IMR-90 (cell line): Measurements from ENCODE around the gene ADAMTS14. TPM values are rescaled to one million over a fixed set of nuclear protein-coding genes. Genes with fewer than 3 reads are reported as not detected.

Experiments used
- ATAC-seq: fragments of 200-7000 bp; cut with Tn5 transposase; 2 replicates; pipeline ENCODE4 v1.9.1; 2020; ENCODE audit warnings: low read depth, mild to moderate bottlenecking, moderate library complexity
- BruUV-seq: library from RNA; stranded (reverse); fragments of 400-500 nt; replicated peaks from 2 replicates; lab custom pipeline; 2021; lab: Mats Ljungman, UMichigan
- CTCF ChIA-PET: fragments of 300-600 bp; formaldehyde crosslinking; extraction: SDS; loops from one replicate; lab custom pipeline; 2021; ENCODE audit warnings: antibody characterized with exemption; lab: Yijun Ruan, JAX
- POLR2A ChIA-PET: fragments of 300-600 bp; sonication (Branson Sonifier 250); formaldehyde crosslinking; loops from one replicate; lab custom pipeline; 2022; ENCODE audit warnings: antibody characterized with exemption; ENCODE audit not compliant: unreplicated experiment; lab: Charles Lee
- DNase-seq: peaks from one replicate; pipeline ENCODE4 v3.0.0; 2013
- H2AFZ ChIP-seq: replicated peaks from 2 replicates; pipeline ENCODE3; 2013; ENCODE audit warnings: low read length, mild to moderate bottlenecking; ENCODE audit not compliant: poor library complexity
- H2AK5ac ChIP-seq: 2 replicates; pipeline ENCODE4 v1.6.1; 2013; ENCODE audit warnings: low read depth, low read length, inconsistent platforms
- H2AK9ac ChIP-seq: replicated peaks from 2 replicates; pipeline ENCODE3; 2013; ENCODE audit warnings: mild to moderate bottlenecking, low read depth, low read length, moderate library complexity; ENCODE audit not compliant: poor library complexity
- H2BK120ac ChIP-seq: 2 replicates; pipeline ENCODE4 v1.6.1; 2013; ENCODE audit warnings: low read depth, low read length, inconsistent platforms
- H2BK15ac ChIP-seq: 3 replicates; pipeline ENCODE4 v1.6.1; 2013; ENCODE audit warnings: low read depth, low read length, inconsistent platforms
- H2BK20ac ChIP-seq: 2 replicates; pipeline ENCODE4 v1.6.1; 2013; ENCODE audit warnings: low read depth, mild to moderate bottlenecking, inconsistent platforms, low read length, moderate library complexity
- H2BK5ac ChIP-seq: 2 replicates; pipeline ENCODE4 v1.6.1; 2013; ENCODE audit warnings: mild to moderate bottlenecking, low read depth, low read length, inconsistent platforms; ENCODE audit not compliant: poor library complexity, severe bottlenecking
- H3K14ac ChIP-seq: replicated peaks from 2 replicates; pipeline ENCODE4 v1.6.1; 2013; ENCODE audit warnings: low read depth, low read length, inconsistent platforms
- H3K18ac ChIP-seq: 2 replicates; pipeline ENCODE4 v1.6.1; 2013; ENCODE audit warnings: low read depth, low read length, control low read depth
- H3K23ac ChIP-seq: 2 replicates; pipeline ENCODE4 v1.6.1; 2013; ENCODE audit warnings: low read depth, low read length, inconsistent platforms
- H3K27ac ChIP-seq: 2 replicates; pipeline ENCODE4 v1.5.1; 2013; ENCODE audit warnings: mild to moderate bottlenecking, control low read depth, low read length; ENCODE audit not compliant: insufficient read depth
- H3K27me3 ChIP-seq: 2 replicates; pipeline ENCODE4 v1.6.1; 2013; ENCODE audit warnings: low read length; ENCODE audit not compliant: control insufficient read depth, insufficient read depth
- H3K36me3 ChIP-seq: 2 replicates; pipeline ENCODE4 v1.6.1; 2013; ENCODE audit warnings: low read length, mixed read lengths; ENCODE audit not compliant: control insufficient read depth, insufficient read depth
- H3K4ac ChIP-seq: 2 replicates; pipeline ENCODE4 v1.6.1; 2013; ENCODE audit warnings: low read depth, low read length, inconsistent platforms
- H3K4me1 ChIP-seq: 2 replicates; pipeline ENCODE4 v1.6.1; 2013; ENCODE audit warnings: low read length, mixed read lengths; ENCODE audit not compliant: control insufficient read depth, insufficient read depth
- H3K4me2 ChIP-seq: 2 replicates; pipeline ENCODE4 v1.6.1; 2013; ENCODE audit warnings: low read depth, mild to moderate bottlenecking, control low read depth, low read length, moderate library complexity
- H3K4me3 ChIP-seq: 2 replicates; pipeline ENCODE4 v1.5.1; 2013; ENCODE audit warnings: low read depth, mild to moderate bottlenecking, control low read depth, low read length, moderate library complexity; ENCODE audit not compliant: insufficient read depth
- H3K56ac ChIP-seq: 2 replicates; pipeline ENCODE4 v1.6.1; 2013; ENCODE audit warnings: low read length, inconsistent platforms; ENCODE audit not compliant: insufficient read depth; ENCODE audit errors: extremely low read depth
- H3K79me1 ChIP-seq, 2 experiments: 2 replicates each; pipeline ENCODE4 v1.6.1; 2013; ENCODE audit warnings: low read length in 2 of 2, inconsistent platforms in 1 of 2, low read depth in 1 of 2
- H3K9ac ChIP-seq: 2 replicates; pipeline ENCODE4 v1.6.1; 2013; ENCODE audit warnings: low read depth, low read length, control low read depth
- H3K9me1 ChIP-seq: 2 replicates; pipeline ENCODE4 v1.6.1; 2013; ENCODE audit warnings: low read length, inconsistent platforms; ENCODE audit not compliant: insufficient read depth
- H3K9me3 ChIP-seq: 2 replicates; pipeline ENCODE4 v1.6.1; 2013; ENCODE audit warnings: low read length; ENCODE audit not compliant: control insufficient read depth, insufficient read depth
- H4K20me1 ChIP-seq: 2 replicates; pipeline ENCODE4 v1.6.1; 2013; ENCODE audit warnings: low read length, inconsistent platforms; ENCODE audit not compliant: insufficient read depth
- H4K5ac ChIP-seq: 2 replicates; pipeline ENCODE4 v1.6.1; 2013; ENCODE audit warnings: mild to moderate bottlenecking, low read depth, low read length, control low read depth
- H4K8ac ChIP-seq, 2 experiments: 2 replicates each; pipeline ENCODE4 v1.6.1; 2013; ENCODE audit warnings: low read depth in 2 of 2, low read length in 2 of 2, control low read depth in 1 of 2, inconsistent platforms in 1 of 2
- H4K91ac ChIP-seq: 2 replicates; pipeline ENCODE4 v1.6.1; 2013; ENCODE audit warnings: low read depth, low read length, inconsistent platforms; ENCODE audit not compliant: insufficient read depth
- MAFK ChIP-seq: IDR thresholded peaks from 2 replicates; pipeline ENCODE4 v1.6.1; 2012; ENCODE audit warnings: low read depth, low read length, improper control_type of control experiment
- MAZ ChIP-seq: IDR thresholded peaks from 2 replicates; pipeline ENCODE4 v1.6.1; 2012; ENCODE audit warnings: low read depth, mild to moderate bottlenecking, low read length, improper control_type of control experiment, moderate library complexity, borderline replicate concordance
- WGBS, 2 experiments: methylation state at CpG; one replicate each; pipeline versions ENCODE4 v1.1.5 to v1.1.7; 2013; ENCODE audit warnings: missing lambda C conversion rate in 2 of 2; ENCODE audit not compliant: insufficient read length in 1 of 2; ENCODE audit errors: extremely low coverage in 2 of 2; 5-methylcytosine and 5-hydroxymethylcytosine counted together
- dilution Hi-C: fragments of 300-500 bp; cut with HindIII; formaldehyde crosslinking; loops from one replicate; pipeline ENCODE4 v1.14.3; 2018; ENCODE audit warnings: low sequenced_read_pairs; ENCODE audit not compliant: unreplicated experiment
- in situ Hi-C: fragments of 300-500 bp; cut with MboI; formaldehyde crosslinking; loops from 3 replicates; pipeline ENCODE4 v1.14.3; 2019; ENCODE audit warnings: low sequenced_read_pairs, inconsistent platforms, mixed read lengths
- intact Hi-C: fragments of 100-400 bp; cut with micrococcal nuclease; formaldehyde crosslinking; loops from 2 replicates; pipeline ENCODE4 v1.10.0; 2022
- polyA plus RNA-seq, 3 experiments: library from polyadenylated mRNA; depleted of rRNA; stranded (reverse); fragments of >200 nt; gene quantifications; 2 replicates each; pipeline ENCODE4 v1.2.3, GENCODE V29; 2012; ENCODE audit warnings: low replicate concordance in 1 of 3
- total RNA-seq: library from RNA; depleted of rRNA; stranded (reverse); fragments of >200 nt; gene quantifications from 2 replicates; pipeline ENCODE4 v1.2.3, GENCODE V29; 2012

ADAMTS14 gene
- total and polyA plus RNA-seq, 2 of the 4 experiments (the other 2 are of a cell fraction) = under 0.01 to 0.31 TPM

DNA sequence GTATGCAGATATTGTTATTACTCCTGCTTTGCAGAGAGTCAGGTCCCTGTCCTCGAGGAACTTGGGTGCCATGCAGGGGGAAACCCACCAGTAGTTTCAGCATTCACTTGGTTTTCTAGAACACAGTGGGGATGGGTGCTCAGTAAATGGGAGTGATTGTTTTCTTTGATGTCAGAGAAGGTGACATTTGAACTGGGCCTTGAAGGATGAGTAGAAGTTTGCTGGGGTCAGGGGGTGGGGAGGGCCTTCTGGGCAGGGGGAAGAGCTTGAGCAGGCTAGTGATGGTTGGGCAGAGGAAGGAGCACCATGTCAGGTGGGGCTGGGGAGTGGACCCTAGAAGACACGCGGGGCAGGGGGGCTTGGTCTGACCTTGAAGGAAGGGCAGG is 5.9 kb downstream of the ADAMTS14 start:
- H4K91ac ChIP-seq = no peak overlapping the region
- peaks cover 4% of the 10 kb centered on the region; the same call in 1 of the 2 replicates for H3K9me1 ChIP-seq
- in situ Hi-C loops = no loop called here
- no peak overlapping the region for H3K23ac ChIP-seq
- BruUV-seq = no TSS peak
- no peak overlapping the region for H3K4me2 ChIP-seq
- no peak overlapping the region for H2AK9ac ChIP-seq
- intact Hi-C loops = no loop called here
- no peak overlapping the region for H3K27ac ChIP-seq
- dilution Hi-C loops = no loop called here
- no peak overlapping the region for H3K9ac ChIP-seq
- DNase-seq = no peak
- no peak overlapping the region for H2BK20ac ChIP-seq
- no peak overlapping the region for H3K4me3 ChIP-seq
- no peak overlapping the region for H2AK5ac ChIP-seq
- no peaks in the 10 kb centered on the region for H3K79me1 ChIP-seq
- TF ChIP-seq MAZ (no peak), MAFK (no peak)
- POLR2A ChIA-PET = no interaction called here
- no peak for ATAC-seq
- no peaks in the 10 kb centered on the region for H3K36me3 ChIP-seq
- H4K8ac ChIP-seq = no peak overlapping the region
- H3K4ac ChIP-seq = no peak overlapping the region
- H3K27me3 ChIP-seq = peaks cover 7% of the 10 kb centered on the region
- no peaks in the 10 kb centered on the region for H3K9me3 ChIP-seq
- H2BK15ac ChIP-seq = no peak overlapping the region
- no peak overlapping the region for H3K14ac ChIP-seq
- H2BK5ac ChIP-seq = no peak overlapping the region
- 93% methylated on average over 2 of the region's 3 CpGs; no CpG with 5 or more reads in 1 of the 2 experiments for WGBS, 2 experiments
- H4K20me1 ChIP-seq = no peaks in the 10 kb centered on the region; the same call in 1 of the 2 replicates
- H2BK120ac ChIP-seq = no peak overlapping the region
- no peak overlapping the region for H4K5ac ChIP-seq
- no peak overlapping the region for H2AFZ ChIP-seq
- no peak overlapping the region for H3K56ac ChIP-seq
- peaks cover 6% of the 10 kb centered on the region; the same call in 1 of the 2 replicates for H3K4me1 ChIP-seq
- CTCF ChIA-PET = no interaction called here
- no peak overlapping the region for H3K18ac ChIP-seq
